GM13977 (cell line): ENCODE measurements around the gene MBTPS1.

Experiments
- DNase-seq: peaks from one replicate; pipeline ENCODE4 v3.0.0; 2012; ENCODE audit warnings: low spot score
- in situ Hi-C: fragments of 300-500 bp; cut with MboI; formaldehyde crosslinking; loops from one replicate; pipeline ENCODE4 v1.12.0; 2022; ENCODE audit warnings: low sequenced_read_pairs, low pct_unique_long_range_greater_than_20kb, mixed read lengths, inconsistent platforms; ENCODE audit not compliant: unreplicated experiment
- TF ChIP-seq, protein P1 (sequence below): IDR thresholded peaks from 2 replicates; pipeline ENCODE4 v1.5.1; 2012; ENCODE audit warnings: mild to moderate bottlenecking, control low read depth; ENCODE audit not compliant: insufficient read depth; ENCODE audit errors: extremely low read depth, missing control alignments

MBTPS1 gene

DNA sequence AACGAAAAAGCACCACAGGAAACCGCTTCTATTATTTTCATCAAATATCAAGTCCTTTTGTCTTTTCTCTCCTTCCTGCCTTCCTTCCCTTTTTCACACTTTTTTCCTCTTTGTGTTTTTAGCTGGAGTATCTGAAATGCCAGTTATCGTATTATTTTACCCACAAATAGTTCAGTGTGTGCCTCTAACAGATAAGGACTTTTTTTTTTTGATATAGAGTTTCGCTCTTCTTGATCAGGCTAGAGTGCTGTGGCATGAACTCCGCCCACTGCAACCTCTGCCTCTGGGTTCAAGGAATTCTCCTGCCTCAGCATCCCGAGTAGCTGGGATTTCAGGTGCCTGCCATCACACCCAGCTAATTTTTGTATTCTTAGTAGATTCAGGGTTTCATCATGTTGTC, 39.0 kb upstream of the MBTPS1 start:
- TF ChIP-seq, protein P1, sequence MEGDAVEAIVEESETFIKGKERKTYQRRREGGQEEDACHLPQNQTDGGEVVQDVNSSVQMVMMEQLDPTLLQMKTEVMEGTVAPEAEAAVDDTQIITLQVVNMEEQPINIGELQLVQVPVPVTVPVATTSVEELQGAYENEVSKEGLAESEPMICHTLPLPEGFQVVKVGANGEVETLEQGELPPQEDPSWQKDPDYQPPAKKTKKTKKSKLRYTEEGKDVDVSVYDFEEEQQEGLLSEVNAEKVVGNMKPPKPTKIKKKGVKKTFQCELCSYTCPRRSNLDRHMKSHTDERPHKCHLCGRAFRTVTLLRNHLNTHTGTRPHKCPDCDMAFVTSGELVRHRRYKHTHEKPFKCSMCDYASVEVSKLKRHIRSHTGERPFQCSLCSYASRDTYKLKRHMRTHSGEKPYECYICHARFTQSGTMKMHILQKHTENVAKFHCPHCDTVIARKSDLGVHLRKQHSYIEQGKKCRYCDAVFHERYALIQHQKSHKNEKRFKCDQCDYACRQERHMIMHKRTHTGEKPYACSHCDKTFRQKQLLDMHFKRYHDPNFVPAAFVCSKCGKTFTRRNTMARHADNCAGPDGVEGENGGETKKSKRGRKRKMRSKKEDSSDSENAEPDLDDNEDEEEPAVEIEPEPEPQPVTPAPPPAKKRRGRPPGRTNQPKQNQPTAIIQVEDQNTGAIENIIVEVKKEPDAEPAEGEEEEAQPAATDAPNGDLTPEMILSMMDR, result no peak
- DNase-seq, result no peak
- in situ Hi-C loops, result no loop called here

GRCh38 chr16:84155226-84155625, 38.5 kb upstream of the MBTPS1 start:
- no peak for DNase-seq
- in situ Hi-C loops, result no loop called here
- TF ChIP-seq, protein P1, result no peak

DNA sequence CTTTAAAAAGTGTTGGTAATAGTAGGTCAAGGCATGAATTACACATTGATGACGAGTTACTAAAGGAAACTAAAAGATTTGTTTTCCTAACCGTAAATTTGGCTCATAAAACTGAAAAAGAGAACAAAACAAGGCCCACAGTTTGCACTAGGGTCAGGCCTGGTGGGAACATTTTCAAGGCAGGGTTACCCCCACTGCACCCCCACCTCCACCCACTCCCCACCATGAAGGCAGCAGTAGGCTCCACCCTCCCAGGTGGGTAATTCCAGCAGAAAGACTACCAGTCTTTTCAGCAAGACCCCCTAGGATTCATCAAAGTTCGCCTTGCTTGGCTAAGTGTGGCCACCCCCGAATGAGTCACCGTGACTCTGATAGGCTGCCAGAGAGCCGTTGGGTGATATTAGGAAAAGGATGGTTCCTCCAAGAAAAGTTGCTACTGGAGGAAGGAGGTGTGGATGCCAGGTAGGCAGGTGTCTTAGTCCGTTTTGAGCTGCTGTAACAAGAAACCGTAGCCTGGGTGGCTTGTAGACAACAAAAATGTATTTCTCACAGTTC, 37.0 kb upstream of the MBTPS1 start:
- TF ChIP-seq, protein P1, result no peak
- in situ Hi-C loops, result no loop called here
- DNase-seq, result no peak

- TF ChIP-seq, protein P1, result no peak
- no peak for DNase-seq
- in situ Hi-C loops, result no loop called here
Measured at GRCh38 chr16:84150926-84151325, 34.2 kb upstream of the MBTPS1 start.

DNA sequence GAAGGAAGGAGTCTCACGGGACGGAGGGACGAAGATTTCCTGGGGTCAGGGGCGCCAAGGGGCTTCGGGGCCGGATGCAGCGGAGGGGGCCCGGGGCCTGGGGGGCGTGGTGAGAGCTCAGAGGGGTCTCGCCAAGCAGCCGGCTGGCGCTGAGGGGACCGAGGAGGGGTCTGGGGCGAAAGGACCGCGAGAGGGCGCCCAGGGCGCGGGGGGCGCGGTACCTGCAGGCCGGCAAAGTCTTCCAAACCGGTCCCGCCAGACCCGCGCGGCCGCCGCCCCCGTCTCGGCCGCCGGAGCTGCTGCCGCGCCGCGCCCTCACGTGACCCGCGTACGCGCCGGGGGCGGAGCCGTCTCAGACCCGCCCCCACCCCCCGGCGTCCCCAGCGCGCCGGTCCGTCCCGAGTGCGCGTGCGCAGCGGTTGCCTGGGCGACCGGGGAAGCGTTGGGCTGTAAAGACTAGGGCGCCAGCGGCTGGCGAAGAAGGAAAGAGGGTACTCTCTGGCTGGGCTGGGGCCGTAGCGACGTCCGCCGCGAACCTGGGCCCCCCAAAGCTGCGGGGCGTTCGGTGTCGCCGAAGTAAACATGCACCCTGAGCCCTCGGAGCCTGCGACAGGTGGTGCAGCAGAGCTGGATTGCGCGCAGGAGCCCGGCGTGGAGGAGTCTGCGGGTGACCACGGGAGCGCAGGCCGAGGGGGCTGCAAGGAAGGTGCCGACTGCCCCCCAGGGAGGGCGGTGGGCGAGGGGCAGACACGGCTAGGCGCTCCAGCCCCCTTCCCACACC, 28.3 kb upstream of the MBTPS1 start, which contains the start of the genes DNAAF1 and HSDL1:
Gene DNAAF1, plus strand, starts transcription at position 450 of the 781 bp plus-strand sequence. Its CDS starts 133 bp downstream, at position 583.
Gene HSDL1, minus strand, starts transcription at position 319 of the 781 bp plus-strand sequence. CDS start 13,856 bp downstream, outside the sequence.
- peak; percentile 97 for DNase-seq
- in situ Hi-C loops, result no loop called here
- TF ChIP-seq, protein P1, result peak; percentile 36

DNA sequence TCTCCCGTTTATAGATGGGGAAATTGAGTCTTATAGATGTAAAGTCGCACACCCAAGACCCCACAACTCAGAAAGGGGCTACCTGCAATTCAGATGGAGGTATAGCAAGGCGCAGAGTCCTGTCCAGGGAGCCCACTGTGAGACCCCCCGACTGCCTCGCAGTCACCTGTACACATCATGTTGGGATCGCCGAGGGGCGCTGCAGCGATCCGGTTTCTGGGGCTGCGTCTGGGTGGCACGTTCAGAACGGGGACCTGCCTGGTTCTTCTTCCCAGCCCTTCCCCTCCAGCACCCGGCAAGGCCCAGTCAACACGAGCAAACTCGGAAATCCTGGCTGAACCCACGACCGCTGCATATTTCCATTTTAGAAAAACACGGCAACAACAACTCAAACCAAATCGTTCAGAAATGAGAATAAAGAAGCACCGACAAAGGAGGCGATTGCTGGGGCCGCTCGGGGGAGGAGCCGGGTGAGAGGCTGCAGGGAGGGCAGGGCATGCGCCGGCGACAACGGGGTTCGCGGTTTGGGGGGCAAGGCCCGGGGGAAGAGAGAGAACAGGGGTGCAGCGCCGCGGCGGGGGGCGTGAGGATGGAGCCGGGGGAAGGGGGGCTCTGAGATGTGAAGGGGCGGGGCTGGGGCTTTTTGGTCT, 27.6 kb upstream of the MBTPS1 start:
- in situ Hi-C loops, result no loop called here

More for the DNA sequence above, 27.6 kb upstream of the MBTPS1 start:
- TF ChIP-seq, protein P1, result peak; percentile 25
- peak; percentile 56 for DNase-seq
